ENCODE measurements around the gene DOC2A.

The DOC2A gene

DNA sequence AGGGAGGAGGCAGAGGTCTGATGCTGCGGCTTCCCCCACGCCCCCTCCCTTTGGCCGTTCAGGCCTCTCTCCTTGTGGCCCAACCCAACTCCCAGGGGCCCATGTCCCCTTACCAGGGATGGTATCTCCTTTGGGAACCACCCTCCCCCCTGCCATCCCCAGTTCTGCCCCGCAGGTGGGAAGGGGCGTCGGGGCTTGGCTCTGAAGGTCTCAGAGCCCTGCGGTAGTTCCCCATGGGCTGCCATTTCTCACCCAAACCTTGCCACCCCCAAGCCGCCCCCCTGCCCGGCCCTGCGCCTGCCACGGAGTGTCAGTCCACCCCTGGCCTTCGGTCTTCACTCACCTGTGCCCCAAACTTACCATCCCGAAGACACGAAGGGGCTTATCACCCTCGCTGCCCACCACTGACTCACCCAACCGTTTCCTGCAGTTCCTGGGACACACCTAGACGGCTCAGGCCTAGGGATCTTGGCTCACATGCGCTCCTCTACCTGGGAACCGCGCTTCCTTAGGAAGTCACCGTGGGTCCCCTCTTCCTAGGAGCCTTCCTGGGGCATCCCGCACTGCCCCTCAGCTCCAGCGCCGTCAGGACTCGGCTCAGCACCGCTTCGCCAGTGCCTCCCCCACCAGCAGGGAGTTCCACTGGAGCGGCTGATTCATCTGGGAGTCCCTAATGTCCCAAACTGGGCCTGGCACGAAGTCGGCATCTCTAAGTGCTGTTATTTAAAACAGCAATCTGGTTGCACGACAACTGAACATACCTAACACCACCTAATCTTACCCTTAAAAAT, 1.1 kb upstream of the DOC2A start:
- Histone ChIP-seq H3K9ac (ENCODE audit: low read length) (no peak overlapping the region), H3K4me1 (ENCODE audit: insufficient read depth, low read length) (peaks cover 5% of the 10 kb centered on the region), H3K36me3 (ENCODE audit: insufficient read depth, low read length) (no peaks in the 10 kb centered on the region), H3K4me3 (ENCODE audit: low read depth in 1 of 2, low read length in 2 of 2) (no peak overlapping the region), H3K27me3 (ENCODE audit: control insufficient read depth in 1 of 2, insufficient read depth in 2 of 2, low read length in 2 of 2) (peaks cover 18 to 38% of the 10 kb centered on the region in 2 donors), H3K27ac (ENCODE audit: low read depth, low read length) (no peak overlapping the region), H3K9me3 (ENCODE audit: low read length) (no peaks in the 10 kb centered on the region)

DNA sequence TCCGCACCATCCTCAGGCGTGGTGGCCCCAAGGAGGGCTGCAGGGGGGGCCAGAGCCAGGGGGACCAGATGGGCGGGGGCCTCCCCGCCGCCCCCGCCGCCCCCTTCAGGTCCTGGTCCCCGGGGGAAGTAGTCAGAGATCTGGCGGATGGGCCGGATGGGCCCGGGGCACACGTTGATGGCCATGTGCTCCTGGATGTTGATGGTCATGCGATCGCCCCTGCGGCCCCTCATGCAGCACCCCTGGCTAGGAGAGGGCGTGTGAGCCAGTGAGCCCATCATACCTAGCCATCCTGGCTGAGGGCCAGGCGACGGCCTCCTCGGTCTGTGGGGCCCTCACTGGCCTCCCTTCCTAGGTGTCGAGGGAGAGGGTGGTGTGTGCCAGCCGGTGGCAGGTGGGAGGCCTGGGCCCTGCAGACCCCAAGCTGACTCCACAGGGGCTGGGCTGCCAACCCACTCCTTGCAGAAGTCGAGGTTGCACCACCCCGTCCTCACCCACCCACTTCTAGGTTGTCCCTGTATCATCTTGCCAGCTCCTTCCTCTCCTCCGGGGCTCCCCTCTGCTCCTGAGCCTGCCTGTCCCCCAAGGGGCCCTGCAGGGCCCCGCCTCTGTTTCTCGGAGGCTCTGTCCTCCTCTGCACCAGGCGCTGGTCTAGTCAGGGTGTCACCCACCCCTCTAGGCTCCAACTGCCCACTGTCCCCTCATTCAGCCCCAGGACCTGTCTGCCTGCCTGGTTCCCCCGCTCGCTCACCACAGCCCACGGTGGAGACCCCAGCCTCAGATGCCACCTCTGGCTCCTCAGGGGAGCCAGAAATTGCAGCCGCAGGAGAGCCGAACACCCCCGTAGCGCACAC, 610 bp downstream of the DOC2A start:
- H3K27me3 ChIP-seq (ENCODE audit: control insufficient read depth in 1 of 2, insufficient read depth in 2 of 2, low read length in 2 of 2), result peaks cover 18 to 38% of the 10 kb centered on the region in 2 donors
- peaks cover 5% of the 10 kb centered on the region for H3K4me1 ChIP-seq (ENCODE audit: insufficient read depth, low read length)
- H3K36me3 ChIP-seq (ENCODE audit: insufficient read depth, low read length), result no peaks in the 10 kb centered on the region
- no peak overlapping the region for H3K9ac ChIP-seq (ENCODE audit: low read length)
- no peaks in the 10 kb centered on the region for H3K9me3 ChIP-seq (ENCODE audit: low read length)
- H3K27ac ChIP-seq (ENCODE audit: low read depth, low read length), result no peak overlapping the region
- H3K4me3 ChIP-seq (ENCODE audit: low read depth in 1 of 2, low read length in 2 of 2), result peak overlapping the region in 1 of 2 donors; percentile 20

DNA sequence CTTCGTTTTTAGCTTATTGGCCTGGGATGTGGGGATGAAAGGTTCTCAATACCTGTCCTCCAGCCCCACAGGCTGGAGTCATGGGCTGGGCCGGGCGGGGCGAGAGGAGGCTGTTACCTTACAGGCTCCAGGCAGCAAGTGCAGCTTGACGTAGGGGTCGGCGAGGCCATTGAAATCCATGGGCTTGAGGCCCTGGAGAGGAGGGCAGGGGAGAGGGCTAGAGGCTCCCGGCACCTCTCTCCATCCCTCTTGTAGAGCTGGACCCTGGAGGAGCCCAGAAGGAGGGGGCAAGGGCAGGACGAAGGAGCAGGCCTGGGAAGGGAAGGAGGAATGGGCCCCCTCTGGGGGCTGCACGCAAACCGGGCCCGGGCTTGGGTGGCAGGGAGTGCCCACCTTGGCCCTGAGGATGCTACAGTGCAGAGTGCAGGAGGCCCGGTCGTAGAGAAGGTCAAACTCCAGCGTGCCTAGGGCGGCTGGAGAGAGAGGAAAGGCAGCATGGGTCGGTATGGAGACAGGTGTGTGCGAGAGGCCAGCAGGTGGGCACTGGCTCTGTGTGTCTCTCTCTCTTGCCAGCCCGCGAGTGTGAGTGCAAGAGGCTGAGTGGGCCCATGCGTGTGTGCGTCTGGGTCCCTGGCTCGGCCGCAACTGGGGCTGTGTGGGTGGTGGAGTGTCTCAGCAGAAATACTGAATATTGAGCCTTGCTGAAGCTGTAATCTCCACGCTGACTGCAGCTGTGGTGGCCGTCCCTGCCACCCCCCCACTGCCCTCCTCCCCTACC, 1.6 kb downstream of the DOC2A start:
- Histone ChIP-seq H3K9me3 (ENCODE audit: low read length) (no peaks in the 10 kb centered on the region), H3K36me3 (ENCODE audit: insufficient read depth, low read length) (no peaks in the 10 kb centered on the region), H3K27ac (ENCODE audit: low read depth, low read length) (no peak overlapping the region), H3K9ac (ENCODE audit: low read length) (no peak overlapping the region), H3K4me3 (ENCODE audit: low read depth in 1 of 2, low read length in 2 of 2) (no peak overlapping the region), H3K27me3 (ENCODE audit: control insufficient read depth in 1 of 2, insufficient read depth in 2 of 2, low read length in 2 of 2) (peaks cover 18 to 38% of the 10 kb centered on the region in 2 donors), H3K4me1 (ENCODE audit: insufficient read depth, low read length) (peaks cover 5% of the 10 kb centered on the region)

GRCh38 chr16:30007378-30007895, 3.4 kb downstream of the DOC2A start:
- peaks cover 18 to 37% of the 10 kb centered on the region in 2 donors for H3K27me3 ChIP-seq (ENCODE audit: control insufficient read depth in 1 of 2, insufficient read depth in 2 of 2, low read length in 2 of 2)
- no peaks in the 10 kb centered on the region for H3K9me3 ChIP-seq (ENCODE audit: low read length)

DNA sequence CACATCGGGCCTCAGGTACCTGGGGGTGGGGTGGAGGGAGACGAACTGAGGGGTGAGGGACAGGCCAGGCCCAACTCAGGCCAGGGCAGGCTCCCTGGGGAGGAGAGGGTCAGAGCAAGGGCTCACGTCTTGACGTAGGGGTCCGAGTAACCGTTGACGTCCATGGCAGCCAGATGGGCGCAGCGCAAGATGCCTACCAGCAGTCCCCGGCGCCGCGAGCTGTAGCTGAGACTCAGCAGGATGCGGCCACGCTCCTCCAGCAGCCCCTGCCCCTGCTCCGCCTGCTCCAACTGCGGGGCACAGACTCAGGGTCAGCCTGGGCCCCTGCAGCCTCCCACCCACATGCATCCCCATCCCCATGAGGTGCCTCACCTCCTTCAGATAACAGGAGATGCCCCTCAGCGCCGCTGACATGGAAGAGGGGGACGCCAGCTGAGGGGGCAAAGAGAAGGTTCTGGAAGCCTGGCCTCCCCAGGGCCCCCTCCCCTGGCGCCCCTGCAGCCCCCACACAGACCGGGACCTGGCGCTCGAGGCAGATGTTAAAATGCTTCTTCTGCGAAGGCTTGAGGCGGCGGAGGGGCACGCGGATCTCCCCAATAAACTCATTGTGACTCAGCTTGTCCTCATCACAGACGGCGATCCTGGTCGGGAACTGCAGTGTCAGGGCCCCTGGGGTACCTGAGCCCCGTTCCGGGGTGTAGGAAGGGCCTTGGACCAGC, 4.0 kb downstream of the DOC2A start:
- Histone ChIP-seq H3K27ac (ENCODE audit: low read depth, low read length) (no peak overlapping the region), H3K4me3 (ENCODE audit: low read depth in 1 of 2, low read length in 2 of 2) (no peak overlapping the region), H3K36me3 (ENCODE audit: insufficient read depth, low read length) (no peaks in the 10 kb centered on the region), H3K9ac (ENCODE audit: low read length) (no peak overlapping the region), H3K4me1 (ENCODE audit: insufficient read depth, low read length) (peaks cover 5% of the 10 kb centered on the region), H3K9me3 (ENCODE audit: low read length) (no peaks in the 10 kb centered on the region), H3K27me3 (ENCODE audit: control insufficient read depth in 1 of 2, insufficient read depth in 2 of 2, low read length in 2 of 2) (peaks cover 12 to 31% of the 10 kb centered on the region in 2 donors)

More at GRCh38 chr16:30007378-30007895, 3.4 kb downstream of the DOC2A start:
- Histone ChIP-seq H3K4me3 (ENCODE audit: low read depth in 1 of 2, low read length in 2 of 2) (no peak overlapping the region), H3K4me1 (ENCODE audit: insufficient read depth, low read length) (peaks cover 5% of the 10 kb centered on the region), H3K9ac (ENCODE audit: low read length) (no peak overlapping the region), H3K36me3 (ENCODE audit: insufficient read depth, low read length) (no peaks in the 10 kb centered on the region), H3K27ac (ENCODE audit: low read depth, low read length) (no peak overlapping the region)

DNA sequence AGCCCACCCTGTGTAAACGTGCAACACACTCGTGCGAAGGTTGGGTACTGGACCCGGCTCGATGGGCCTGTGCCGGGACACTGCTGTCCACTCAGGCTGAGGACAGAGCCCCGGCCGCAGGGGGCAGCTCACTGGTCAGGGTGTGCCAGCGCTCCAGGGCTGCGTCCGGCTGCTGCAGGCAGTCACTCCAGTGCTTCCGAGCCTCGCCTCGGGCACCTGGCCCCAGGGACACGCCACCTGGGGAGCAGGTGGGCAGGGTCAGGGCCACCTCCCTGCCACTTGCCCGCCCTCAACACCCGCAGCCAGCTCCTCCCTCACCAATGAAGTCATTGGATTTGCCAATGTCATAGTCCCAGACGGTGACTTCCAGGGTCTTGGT, 4.7 kb downstream of the DOC2A start:
- H3K27me3 ChIP-seq (ENCODE audit: control insufficient read depth in 1 of 2, insufficient read depth in 2 of 2, low read length in 2 of 2), result peaks cover 9 to 23% of the 10 kb centered on the region in 2 donors
- H3K27ac ChIP-seq (ENCODE audit: low read depth, low read length), result no peak overlapping the region
- H3K9me3 ChIP-seq (ENCODE audit: low read length), result no peaks in the 10 kb centered on the region
- H3K4me1 ChIP-seq (ENCODE audit: insufficient read depth, low read length), result peaks cover 5% of the 10 kb centered on the region
- no peaks in the 10 kb centered on the region for H3K36me3 ChIP-seq (ENCODE audit: insufficient read depth, low read length)
- no peak overlapping the region for H3K9ac ChIP-seq (ENCODE audit: low read length)
- H3K4me3 ChIP-seq (ENCODE audit: low read depth in 1 of 2, low read length in 2 of 2), result no peak overlapping the region

- Histone ChIP-seq H3K27ac (ENCODE audit: low read depth, low read length) (no peak overlapping the region), H3K27me3 (ENCODE audit: control insufficient read depth in 1 of 2, insufficient read depth in 2 of 2, low read length in 2 of 2) (peaks cover 7 to 18% of the 10 kb centered on the region in 2 donors), H3K9ac (ENCODE audit: low read length) (no peak overlapping the region), H3K36me3 (ENCODE audit: insufficient read depth, low read length) (peaks cover 4% of the 10 kb centered on the region), H3K9me3 (ENCODE audit: low read length) (no peaks in the 10 kb centered on the region), H3K4me3 (ENCODE audit: low read depth in 1 of 2, low read length in 2 of 2) (no peak overlapping the region), H3K4me1 (ENCODE audit: insufficient read depth, low read length) (peaks cover 3% of the 10 kb centered on the region)
Observed at GRCh38 chr16:30005341-30006094, 5.3 kb downstream of the DOC2A start.

DNA sequence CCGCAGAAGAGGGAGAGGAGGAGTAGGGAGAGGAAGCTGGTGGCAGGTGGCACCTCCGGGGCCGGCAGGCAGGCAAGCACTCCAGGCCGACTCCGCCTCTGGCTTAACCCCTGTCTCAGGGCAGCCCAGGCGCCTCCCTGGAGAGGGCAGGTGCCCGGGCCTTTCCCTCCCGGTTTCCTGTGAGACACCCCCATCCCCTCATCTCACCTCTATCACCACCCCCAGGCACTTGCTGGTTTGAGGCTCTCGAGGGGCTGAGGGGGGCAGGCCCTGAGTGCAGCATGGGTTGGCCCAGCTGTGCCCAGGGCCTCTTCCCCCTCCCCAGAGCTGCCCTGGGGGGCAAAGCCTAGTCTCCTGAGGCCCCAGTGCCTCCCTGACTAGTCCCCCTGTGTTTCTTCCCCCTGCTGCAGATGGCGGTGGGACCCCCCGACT, 6.0 kb downstream of the DOC2A start:
- H3K27ac ChIP-seq (ENCODE audit: low read depth, low read length), result no peak overlapping the region
- H3K4me3 ChIP-seq (ENCODE audit: low read depth in 1 of 2, low read length in 2 of 2), result no peak overlapping the region
- peaks cover 6% of the 10 kb centered on the region for H3K36me3 ChIP-seq (ENCODE audit: insufficient read depth, low read length)
- H3K9me3 ChIP-seq (ENCODE audit: low read length), result no peaks in the 10 kb centered on the region
- H3K4me1 ChIP-seq (ENCODE audit: insufficient read depth, low read length), result no peaks in the 10 kb centered on the region
- H3K27me3 ChIP-seq (ENCODE audit: control insufficient read depth in 1 of 2, insufficient read depth in 2 of 2, low read length in 2 of 2), result peaks cover under 1 to 11% of the 10 kb centered on the region in 2 donors
- no peak overlapping the region for H3K9ac ChIP-seq (ENCODE audit: low read length)

DNA sequence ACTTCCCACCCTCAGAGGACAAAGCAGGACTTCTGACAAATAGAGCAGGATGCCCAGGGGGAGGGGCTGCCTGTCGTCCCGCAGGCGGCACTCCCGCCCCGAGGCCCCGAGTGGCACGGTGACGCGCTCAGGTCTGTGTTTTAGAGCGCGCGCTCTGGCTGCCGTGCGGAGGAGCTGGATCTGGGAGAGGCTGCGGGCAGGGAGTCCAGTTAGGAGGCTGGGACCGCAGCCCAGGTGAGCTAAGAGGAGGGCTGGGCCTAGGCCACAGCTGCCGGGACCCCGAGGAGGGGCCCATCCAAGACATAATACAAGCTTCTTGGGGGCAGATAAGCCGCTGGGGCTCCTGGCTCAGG, 6.4 kb downstream of the DOC2A start:
- Histone ChIP-seq H3K4me3 (ENCODE audit: low read depth in 1 of 2, low read length in 2 of 2) (no peak overlapping the region), H3K27me3 (ENCODE audit: control insufficient read depth in 1 of 2, insufficient read depth in 2 of 2, low read length in 2 of 2) (peaks cover 0 to 7% of the 10 kb centered on the region in 2 donors), H3K36me3 (ENCODE audit: insufficient read depth, low read length) (peaks cover 8% of the 10 kb centered on the region), H3K9ac (ENCODE audit: low read length) (no peak overlapping the region), H3K4me1 (ENCODE audit: insufficient read depth, low read length) (no peaks in the 10 kb centered on the region), H3K27ac (ENCODE audit: low read depth, low read length) (no peak overlapping the region), H3K9me3 (ENCODE audit: low read length) (no peaks in the 10 kb centered on the region)
